OCI-LY7 (cell line): Measurements from ENCODE around the gene GNL3L. TPM values are rescaled to one million over a fixed set of nuclear protein-coding genes. Genes with fewer than 3 reads are reported as not detected.

Experiments used
- BruUV-seq: library from RNA; stranded (reverse); fragments of 400-500 nt; replicated peaks from 2 replicates; lab custom pipeline; 2021; lab: Mats Ljungman, UMichigan
- CTCF ChIA-PET: fragments of 300-600 bp; sonication (Branson Sonifier 250); formaldehyde crosslinking; loops from one replicate; lab custom pipeline; 2022; ENCODE audit warnings: antibody characterized with exemption; ENCODE audit not compliant: unreplicated experiment; lab: Charles Lee
- POLR2A ChIA-PET: fragments of 300-600 bp; sonication (Branson Sonifier 250); formaldehyde crosslinking; loops from one replicate; lab custom pipeline; 2022; ENCODE audit warnings: antibody characterized with exemption; lab: Charles Lee
- DNase-seq: peaks from one replicate; pipeline ENCODE4 v3.0.0-alpha.2; 2015; ENCODE audit warnings: low spot score
- H2AFZ ChIP-seq: fragments of 200-600 bp; sonication (generic), shearing (Covaris generic); 2 replicates; pipeline ENCODE4 v1.6.1; 2014; ENCODE audit warnings: mild to moderate bottlenecking, antibody characterized with exemption, low read length, moderate library complexity
- H3K27ac ChIP-seq: fragments of 200-600 bp; sonication (generic); 2 replicates; pipeline ENCODE4 v1.5.1; 2014; ENCODE audit warnings: mixed run types, low read depth, mild to moderate bottlenecking, moderate library complexity, low read length, inconsistent platforms; ENCODE audit not compliant: poor library complexity, severe bottlenecking
- H3K36me3 ChIP-seq: fragments of 200-600 bp; sonication (generic); 2 replicates; pipeline ENCODE4 v1.6.1; 2014; ENCODE audit warnings: mild to moderate bottlenecking, antibody characterized with exemption, low read length, moderate library complexity, mixed read lengths; ENCODE audit not compliant: insufficient read depth
- H3K4me1 ChIP-seq: fragments of 200-600 bp; sonication (generic); 2 replicates; pipeline ENCODE4 v1.5.1; 2014; ENCODE audit warnings: mild to moderate bottlenecking, low read length; ENCODE audit not compliant: insufficient read depth, poor library complexity, severe bottlenecking
- H3K4me2 ChIP-seq: fragments of 200-600 bp; sonication (generic); 2 replicates; pipeline ENCODE4 v1.6.1; 2014; ENCODE audit warnings: mild to moderate bottlenecking, low read length
- H3K4me3 ChIP-seq: fragments of 200-600 bp; sonication (generic); 2 replicates; pipeline ENCODE4 v1.5.1; 2014; ENCODE audit warnings: mild to moderate bottlenecking, low read depth, low read length; ENCODE audit not compliant: poor library complexity, severe bottlenecking
- H3K79me2 ChIP-seq: fragments of 200-600 bp; sonication (generic); 2 replicates; pipeline ENCODE4 v1.6.1; 2016; ENCODE audit warnings: low read depth, mild to moderate bottlenecking, low read length, moderate library complexity, mixed read lengths; ENCODE audit not compliant: insufficient read depth
- H3K9me2 ChIP-seq: fragments of 200-600 bp; sonication (generic); 2 replicates; pipeline ENCODE4 v1.6.1; 2016; ENCODE audit warnings: mild to moderate bottlenecking, low read length, mixed read lengths; ENCODE audit not compliant: insufficient read depth
- H3K9me3 ChIP-seq: fragments of 200-600 bp; sonication (generic); 2 replicates; pipeline ENCODE4 v1.6.1; 2014; ENCODE audit warnings: mild to moderate bottlenecking, mixed run types, low read length, mixed read lengths
- H4K20me1 ChIP-seq: fragments of 200-600 bp; sonication (generic); 2 replicates; pipeline ENCODE4 v1.6.1; 2014; ENCODE audit warnings: mild to moderate bottlenecking, antibody characterized with exemption, low read length, moderate library complexity, mixed read lengths; ENCODE audit not compliant: insufficient read depth
- EZH2phosphoT487 ChIP-seq: fragments of 200-600 bp; sonication (generic); IDR thresholded peaks from 2 replicates; pipeline ENCODE4 v1.6.1; 2018; ENCODE audit warnings: low read depth, borderline replicate concordance, mild to moderate bottlenecking, mixed run types, antibody characterized with exemption, low read length, moderate library complexity, mixed read lengths
- intact Hi-C: fragments of 100-400 bp; cut with micrococcal nuclease; formaldehyde crosslinking; loops from one replicate; pipeline ENCODE4 v1.10.0; 2022; ENCODE audit not compliant: unreplicated experiment
- total RNA-seq, 2 experiments: library from RNA; depleted of rRNA in 1 of 2; stranded (reverse); fragments of >200 nt in 1 of 2; shearing (Covaris generic) in 1 of 2; gene quantifications; 2 replicates each; pipeline ENCODE4 v1.2.3, GENCODE V29; 2014 to 2022
- TF ChIP-seq, protein P1 (sequence below): fragments of 200-600 bp; sonication (generic); conservative IDR thresholded peaks from 2 replicates; pipeline ENCODE4 v1.5.1; 2014; ENCODE audit warnings: mild to moderate bottlenecking, antibody characterized with exemption, low read length, moderate library complexity, mixed read lengths

The GNL3L gene
- total RNA-seq, 2 experiments from 2014 or later: 45.1 to 71.5 TPM

DNA sequence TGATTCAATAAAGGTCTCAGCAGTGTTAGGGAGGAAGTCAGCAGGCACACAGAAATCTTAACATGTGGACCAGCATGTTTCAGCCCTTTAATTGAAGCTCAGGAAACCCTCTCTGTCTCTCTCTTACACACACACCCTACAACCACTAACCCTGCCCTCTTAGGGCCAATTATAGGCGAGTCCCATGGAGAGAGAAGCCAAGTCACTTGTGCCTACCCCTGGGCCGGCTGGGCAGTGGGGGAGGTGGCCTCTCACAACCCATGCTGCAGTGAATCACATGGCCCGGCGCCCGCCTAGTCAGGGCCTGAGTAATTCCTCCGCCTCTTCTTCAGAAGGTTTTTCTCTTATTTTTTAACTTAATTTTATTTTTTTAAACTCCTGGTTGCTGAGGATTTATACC is 37.7 kb upstream of the GNL3L start:
- intact Hi-C loops: no loop called here
- POLR2A ChIA-PET: interaction anchor here (0.7 kb wide), 1 partner anchor 70 kb away, joined by 6 read pairs; no protein-coding TSS in a partner anchor
- no peak for DNase-seq
- H4K20me1 ChIP-seq: no peaks in the 10 kb centered on the region
- H3K4me2 ChIP-seq: no peak overlapping the region
- no TSS peak for BruUV-seq
- H3K27ac ChIP-seq: no peak overlapping the region
- no peaks in the 10 kb centered on the region for H3K9me3 ChIP-seq
- H3K9me2 ChIP-seq: no peaks in the 10 kb centered on the region
- no peaks in the 10 kb centered on the region for H3K4me1 ChIP-seq
- no peak overlapping the region for H2AFZ ChIP-seq
- no peaks in the 10 kb centered on the region for H3K79me2 ChIP-seq
- no peak overlapping the region for H3K4me3 ChIP-seq
- CTCF ChIA-PET: no interaction called here
- no peaks in the 10 kb centered on the region for H3K36me3 ChIP-seq
- no peak for TF ChIP-seq EZH2phosphoT487
- TF ChIP-seq, protein P1, sequence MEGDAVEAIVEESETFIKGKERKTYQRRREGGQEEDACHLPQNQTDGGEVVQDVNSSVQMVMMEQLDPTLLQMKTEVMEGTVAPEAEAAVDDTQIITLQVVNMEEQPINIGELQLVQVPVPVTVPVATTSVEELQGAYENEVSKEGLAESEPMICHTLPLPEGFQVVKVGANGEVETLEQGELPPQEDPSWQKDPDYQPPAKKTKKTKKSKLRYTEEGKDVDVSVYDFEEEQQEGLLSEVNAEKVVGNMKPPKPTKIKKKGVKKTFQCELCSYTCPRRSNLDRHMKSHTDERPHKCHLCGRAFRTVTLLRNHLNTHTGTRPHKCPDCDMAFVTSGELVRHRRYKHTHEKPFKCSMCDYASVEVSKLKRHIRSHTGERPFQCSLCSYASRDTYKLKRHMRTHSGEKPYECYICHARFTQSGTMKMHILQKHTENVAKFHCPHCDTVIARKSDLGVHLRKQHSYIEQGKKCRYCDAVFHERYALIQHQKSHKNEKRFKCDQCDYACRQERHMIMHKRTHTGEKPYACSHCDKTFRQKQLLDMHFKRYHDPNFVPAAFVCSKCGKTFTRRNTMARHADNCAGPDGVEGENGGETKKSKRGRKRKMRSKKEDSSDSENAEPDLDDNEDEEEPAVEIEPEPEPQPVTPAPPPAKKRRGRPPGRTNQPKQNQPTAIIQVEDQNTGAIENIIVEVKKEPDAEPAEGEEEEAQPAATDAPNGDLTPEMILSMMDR: no peak

DNA sequence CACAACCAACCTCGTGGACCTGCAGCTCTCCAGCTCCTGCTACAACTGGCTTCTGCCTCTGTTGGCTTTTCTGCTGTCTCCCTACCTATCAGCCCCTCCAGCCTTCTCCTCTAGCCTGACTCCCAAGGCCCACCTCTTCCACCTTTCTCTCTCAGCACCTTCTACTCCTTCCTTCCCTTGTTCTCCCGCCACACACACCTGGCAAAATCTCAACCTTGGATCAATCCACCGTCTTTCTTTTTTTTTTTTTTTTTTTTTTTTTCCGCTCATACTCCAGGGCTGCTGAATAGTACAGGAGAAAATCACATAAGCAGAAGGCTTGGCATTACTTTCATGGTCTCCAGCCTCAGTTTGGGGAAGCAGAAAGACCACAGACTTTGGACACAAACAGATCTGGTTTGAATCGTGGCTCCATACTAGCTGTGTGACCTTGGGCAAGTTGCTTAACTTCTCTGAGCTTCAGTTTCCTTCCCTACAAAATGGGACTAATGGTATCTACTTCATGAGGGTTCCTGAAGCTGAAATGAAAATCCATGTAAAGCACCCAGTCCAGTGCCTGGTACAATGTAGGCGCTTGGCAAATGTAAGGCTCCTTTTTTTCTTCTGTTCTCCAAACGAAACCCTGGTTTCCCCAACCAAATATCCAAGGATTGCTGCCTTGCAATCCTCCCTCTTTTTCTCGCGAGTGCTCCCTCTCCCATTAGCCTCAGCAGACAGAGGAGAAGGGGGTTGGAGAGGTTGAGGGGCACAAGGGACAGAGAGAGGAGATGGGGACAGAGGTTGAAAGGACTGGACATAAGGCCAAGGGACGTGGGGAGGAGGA is 35.6 kb upstream of the GNL3L start:
- intact Hi-C loops: no loop called here
- Histone ChIP-seq H3K9me2 (no peaks in the 10 kb centered on the region), H3K27ac (no peak overlapping the region), H4K20me1 (no peaks in the 10 kb centered on the region), H3K4me1 (no peaks in the 10 kb centered on the region), H2AFZ (no peak overlapping the region), H3K79me2 (no peaks in the 10 kb centered on the region), H3K4me3 (no peak overlapping the region), H3K36me3 (no peaks in the 10 kb centered on the region), H3K4me2 (no peak overlapping the region), H3K9me3 (no peaks in the 10 kb centered on the region)
- ChIA-PET POLR2A (no interaction called here), CTCF (no interaction called here)
- TF ChIP-seq, protein P1: no peak
- BruUV-seq: no TSS peak
- DNase-seq: no peak
